PC-3 (cell line): ENCODE measurements around the gene DVL1. TPM values are rescaled to one million over a fixed set of nuclear protein-coding genes. Genes with fewer than 3 reads are reported as not detected.

Experiments used
- ATAC-seq: fragments of 200-7000 bp; cut with Tn5 transposase; 2 replicates; pipeline ENCODE4 v1.9.1; 2020; ENCODE audit warnings: mild to moderate bottlenecking, moderate library complexity
- BruUV-seq: library from RNA; stranded (reverse); fragments of 400-500 nt; replicated peaks from 2 replicates; lab custom pipeline; 2021; lab: Mats Ljungman, UMichigan
- CTCF ChIA-PET: fragments of 300-600 bp; sonication (Branson Sonifier 250); formaldehyde crosslinking; loops from one replicate; lab custom pipeline; 2022; ENCODE audit warnings: antibody characterized with exemption; lab: Charles Lee
- POLR2A ChIA-PET: fragments of 300-600 bp; sonication (Branson Sonifier 250); formaldehyde crosslinking; loops from one replicate; lab custom pipeline; 2022; ENCODE audit warnings: antibody characterized with exemption; ENCODE audit not compliant: unreplicated experiment; lab: Charles Lee
- DNase-seq: peaks from one replicate; pipeline ENCODE4 v3.0.0-alpha.2; 2015
- H2AFZ ChIP-seq: fragments of 300-600 bp; sonication (generic); 2 replicates; pipeline ENCODE4 v1.6.0; 2016; ENCODE audit warnings: antibody characterized with exemption, low read length
- H3F3A ChIP-seq: fragments of 300-600 bp; sonication (generic); one replicate; pipeline ENCODE4 v1.6.0; 2017; ENCODE audit warnings: antibody characterized with exemption, low read length, control low read depth, mild to moderate bottlenecking; ENCODE audit not compliant: unreplicated experiment
- H3K27ac ChIP-seq: fragments of 300-600 bp; sonication (generic); 2 replicates; pipeline ENCODE4 v1.5.1; 2016; ENCODE audit warnings: mild to moderate bottlenecking, low read length
- H3K27me3 ChIP-seq: fragments of 300-600 bp; sonication (generic); 2 replicates; pipeline ENCODE4 v1.6.1; 2016; ENCODE audit warnings: low read length, mixed read lengths
- H3K36me3 ChIP-seq: fragments of 300-600 bp; sonication (generic); 2 replicates; pipeline ENCODE4 v1.6.1; 2016; ENCODE audit warnings: low read depth, mixed run types, low read length, mixed read lengths
- H3K4me1 ChIP-seq: fragments of 300-600 bp; sonication (generic); 2 replicates; pipeline ENCODE4 v1.5.1; 2016; ENCODE audit warnings: low read length; ENCODE audit not compliant: insufficient read depth
- H3K4me2 ChIP-seq: fragments of 300-600 bp; sonication (generic); 2 replicates; pipeline ENCODE4 v1.6.0; 2016; ENCODE audit warnings: low read length
- H3K4me3 ChIP-seq: fragments of 300-600 bp; sonication (generic); 2 replicates; pipeline ENCODE4 v1.5.1; 2016; ENCODE audit warnings: mild to moderate bottlenecking, low read length, mixed read lengths
- H3K79me2 ChIP-seq: fragments of 300-600 bp; sonication (generic); 2 replicates; pipeline ENCODE4 v1.6.1; 2017; ENCODE audit warnings: low read length, mixed read lengths
- H3K9ac ChIP-seq: fragments of 300-600 bp; sonication (generic); 2 replicates; pipeline ENCODE4 v1.6.0; 2016; ENCODE audit warnings: mild to moderate bottlenecking, low read length
- H3K9me2 ChIP-seq: fragments of 300-600 bp; sonication (generic); replicated peaks from 2 replicates; pipeline ENCODE4 v1.6.1; 2016; ENCODE audit warnings: mixed run types, low read length, mixed read lengths
- H3K9me3 ChIP-seq: fragments of 300-600 bp; sonication (generic); 2 replicates; pipeline ENCODE4 v1.6.1; 2016; ENCODE audit warnings: low read length, mixed read lengths
- H4K20me1 ChIP-seq: fragments of 300-600 bp; sonication (generic); 2 replicates; pipeline ENCODE4 v1.6.1; 2016; ENCODE audit warnings: low read length, mixed read lengths
- CTCF ChIP-seq: fragments of 300-600 bp; sonication (generic); conservative IDR thresholded peaks from 2 replicates; pipeline ENCODE4 v1.5.1; 2017; ENCODE audit warnings: antibody characterized with exemption, low read depth, mild to moderate bottlenecking, low read length
- EZH2 ChIP-seq: fragments of 300-600 bp; sonication (generic); IDR thresholded peaks from one replicate; pipeline ENCODE4 v1.6.1; 2017; ENCODE audit warnings: antibody characterized with exemption, mild to moderate bottlenecking, low read length; ENCODE audit not compliant: unreplicated experiment
- EZH2phosphoT487 ChIP-seq: fragments of 300-600 bp; sonication (generic); IDR thresholded peaks from 2 replicates; pipeline ENCODE4 v1.6.1; 2018; ENCODE audit warnings: mild to moderate bottlenecking, antibody characterized with exemption, low read length, borderline replicate concordance
- intact Hi-C: fragments of 100-400 bp; cut with micrococcal nuclease; formaldehyde crosslinking; loops from 2 replicates; pipeline ENCODE4 v1.9.0; 2023
- total RNA-seq: library from RNA; depleted of rRNA; stranded (reverse); fragments of >200 nt; gene quantifications from 2 replicates; pipeline ENCODE4 v1.2.3, GENCODE V29; 2014

Gene DVL1
- total RNA-seq, 1 experiment from 2014 or later: 626 TPM

GRCh38 chr1:1361982-1362423 is 12.8 kb upstream of the DVL1 start:
- Histone ChIP-seq H3K4me2 (no peak overlapping the region), H3K9ac (no peak overlapping the region), H3K9me2 (no peaks in the 10 kb centered on the region), H3K79me2 (no peaks in the 10 kb centered on the region), H3K27me3 (no peaks in the 10 kb centered on the region), H3K4me3 (no peak overlapping the region), H3K36me3 (no peaks in the 10 kb centered on the region), H3K27ac (no peak overlapping the region), H3K9me3 (peaks cover 12% of the 10 kb centered on the region; the same call in 1 of the 2 replicates), H3K4me1 (peaks cover 29% of the 10 kb centered on the region), H3F3A (no peaks in the 10 kb centered on the region), H4K20me1 (no peaks in the 10 kb centered on the region), H2AFZ (no peak overlapping the region)
- DNase-seq: no peak
- TF ChIP-seq EZH2 (no peak), EZH2phosphoT487 (no peak), CTCF (no peak)
- intact Hi-C loops: loop anchor here (2.0 kb wide), 1 partner anchor 17 kb away; no protein-coding TSS in a partner anchor
- CTCF ChIA-PET: no interaction called here
- BruUV-seq: no TSS peak
- POLR2A ChIA-PET: no interaction called here
- no peak for ATAC-seq

GRCh38 chr1:1361233-1361981 is 12.2 kb upstream of the DVL1 start:
- peak overlapping the region; percentile 56 for H3K4me2 ChIP-seq
- DNase-seq (no peak), ATAC-seq (no peak)
- H3K36me3 ChIP-seq: no peaks in the 10 kb centered on the region
- H3K4me1 ChIP-seq: peaks cover 29% of the 10 kb centered on the region
- no peak overlapping the region for H3K9ac ChIP-seq
- intact Hi-C loops: loop anchor here (2.0 kb wide), 1 partner anchor 17 kb away; no protein-coding TSS in a partner anchor
- no peaks in the 10 kb centered on the region for H3K27me3 ChIP-seq
- TF ChIP-seq EZH2: no peak
- TF ChIP-seq CTCF: no peak
- no peak for TF ChIP-seq EZH2phosphoT487
- no peak overlapping the region for H3K4me3 ChIP-seq
- CTCF ChIA-PET: no interaction called here
- no peaks in the 10 kb centered on the region for H3K9me2 ChIP-seq
- H3K79me2 ChIP-seq: no peaks in the 10 kb centered on the region
- peaks cover 6% of the 10 kb centered on the region; the same call in 1 of the 2 replicates for H3K9me3 ChIP-seq
- no peak overlapping the region for H2AFZ ChIP-seq
- POLR2A ChIA-PET: no interaction called here
- no TSS peak for BruUV-seq
- H3K27ac ChIP-seq: peak overlapping the region; percentile 30; the same call in 1 of the 2 replicates
- H3F3A ChIP-seq: no peaks in the 10 kb centered on the region
- no peaks in the 10 kb centered on the region for H4K20me1 ChIP-seq
